Astrocyte of the cerebellum (primary cell): ENCODE data around the gene DMC1.

Source experiments
- DNase-seq: peaks from one replicate; pipeline ENCODE4 v3.0.0-alpha.2; 2011; ENCODE audit warnings: low read depth
- H3K4me3 ChIP-seq: 2 replicates; pipeline ENCODE4 v1.5.1; 2011; ENCODE audit warnings: mild to moderate bottlenecking, low read depth, low read length, moderate library complexity
- in situ Hi-C: cut with HindIII; loops from 2 replicates; pipeline ENCODE4 v1.10.0; 2017; ENCODE audit warnings: low sequenced_read_pairs
- TF ChIP-seq, protein P1 (sequence below): IDR thresholded peaks from 2 replicates; pipeline ENCODE4 v1.5.1; 2012; ENCODE audit warnings: low read length, low read depth, moderate library complexity, mild to moderate bottlenecking; ENCODE audit errors: missing control alignments

The DMC1 gene

DNA sequence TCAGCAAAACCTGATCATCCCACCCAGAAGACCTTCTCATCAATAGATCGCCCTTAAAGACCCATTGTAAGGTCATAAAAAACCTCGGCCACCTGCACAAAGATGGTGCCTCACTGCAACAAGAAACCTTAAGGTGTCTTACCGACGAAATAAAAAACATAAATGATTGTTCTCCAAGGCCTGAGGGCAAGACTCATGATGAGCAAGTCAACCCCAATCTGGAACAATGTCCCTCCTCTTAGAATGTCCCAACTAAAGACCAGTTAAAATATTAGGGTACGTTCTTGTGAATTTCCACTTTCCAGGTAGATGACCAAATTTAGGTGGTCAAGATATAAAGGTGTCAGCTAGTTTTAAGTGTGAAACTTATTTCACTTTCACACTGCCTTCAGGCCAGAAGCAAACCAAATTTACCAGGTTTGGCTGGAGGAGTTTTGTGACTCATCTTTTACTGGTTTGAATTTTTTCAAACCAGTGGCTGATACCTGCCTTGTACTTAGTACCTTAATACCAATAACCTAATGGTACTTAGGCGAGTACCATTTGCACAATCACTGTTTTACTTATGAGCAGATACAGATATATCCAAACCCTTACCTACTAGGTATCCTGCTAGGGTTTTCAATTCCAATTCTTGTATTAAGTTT lies 87.2 kb downstream of the DMC1 start:
- no peak for DNase-seq
- H3K4me3 ChIP-seq: no peak overlapping the region
- in situ Hi-C loops: no loop called here
- TF ChIP-seq, protein P1, sequence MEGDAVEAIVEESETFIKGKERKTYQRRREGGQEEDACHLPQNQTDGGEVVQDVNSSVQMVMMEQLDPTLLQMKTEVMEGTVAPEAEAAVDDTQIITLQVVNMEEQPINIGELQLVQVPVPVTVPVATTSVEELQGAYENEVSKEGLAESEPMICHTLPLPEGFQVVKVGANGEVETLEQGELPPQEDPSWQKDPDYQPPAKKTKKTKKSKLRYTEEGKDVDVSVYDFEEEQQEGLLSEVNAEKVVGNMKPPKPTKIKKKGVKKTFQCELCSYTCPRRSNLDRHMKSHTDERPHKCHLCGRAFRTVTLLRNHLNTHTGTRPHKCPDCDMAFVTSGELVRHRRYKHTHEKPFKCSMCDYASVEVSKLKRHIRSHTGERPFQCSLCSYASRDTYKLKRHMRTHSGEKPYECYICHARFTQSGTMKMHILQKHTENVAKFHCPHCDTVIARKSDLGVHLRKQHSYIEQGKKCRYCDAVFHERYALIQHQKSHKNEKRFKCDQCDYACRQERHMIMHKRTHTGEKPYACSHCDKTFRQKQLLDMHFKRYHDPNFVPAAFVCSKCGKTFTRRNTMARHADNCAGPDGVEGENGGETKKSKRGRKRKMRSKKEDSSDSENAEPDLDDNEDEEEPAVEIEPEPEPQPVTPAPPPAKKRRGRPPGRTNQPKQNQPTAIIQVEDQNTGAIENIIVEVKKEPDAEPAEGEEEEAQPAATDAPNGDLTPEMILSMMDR: no peak

DNA sequence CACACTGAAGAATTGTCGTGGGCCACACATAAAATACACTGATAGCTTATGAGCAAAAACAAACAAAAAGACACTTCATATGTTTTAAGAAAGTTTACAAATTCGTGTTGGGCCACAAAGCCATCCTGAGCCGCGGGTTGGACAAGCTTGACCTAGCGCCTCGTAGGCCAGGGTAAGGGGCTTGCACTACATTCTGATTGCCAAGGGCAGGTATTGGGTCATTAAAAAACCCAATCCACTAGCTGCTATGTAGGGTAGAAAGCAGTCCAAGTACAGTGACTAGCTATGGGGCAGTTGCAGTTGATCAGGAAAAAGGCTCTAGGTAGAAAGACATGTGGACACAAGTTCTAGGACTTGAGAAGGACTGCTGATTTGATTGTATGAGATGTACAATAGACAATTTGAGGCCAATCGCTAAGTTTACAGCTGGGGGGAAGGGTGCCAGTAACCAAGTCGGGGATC lies 88.1 kb downstream of the DMC1 start:
- H3K4me3 ChIP-seq: no peak overlapping the region
- in situ Hi-C loops: no loop called here
- no peak for DNase-seq
- TF ChIP-seq, protein P1: no peak

DNA sequence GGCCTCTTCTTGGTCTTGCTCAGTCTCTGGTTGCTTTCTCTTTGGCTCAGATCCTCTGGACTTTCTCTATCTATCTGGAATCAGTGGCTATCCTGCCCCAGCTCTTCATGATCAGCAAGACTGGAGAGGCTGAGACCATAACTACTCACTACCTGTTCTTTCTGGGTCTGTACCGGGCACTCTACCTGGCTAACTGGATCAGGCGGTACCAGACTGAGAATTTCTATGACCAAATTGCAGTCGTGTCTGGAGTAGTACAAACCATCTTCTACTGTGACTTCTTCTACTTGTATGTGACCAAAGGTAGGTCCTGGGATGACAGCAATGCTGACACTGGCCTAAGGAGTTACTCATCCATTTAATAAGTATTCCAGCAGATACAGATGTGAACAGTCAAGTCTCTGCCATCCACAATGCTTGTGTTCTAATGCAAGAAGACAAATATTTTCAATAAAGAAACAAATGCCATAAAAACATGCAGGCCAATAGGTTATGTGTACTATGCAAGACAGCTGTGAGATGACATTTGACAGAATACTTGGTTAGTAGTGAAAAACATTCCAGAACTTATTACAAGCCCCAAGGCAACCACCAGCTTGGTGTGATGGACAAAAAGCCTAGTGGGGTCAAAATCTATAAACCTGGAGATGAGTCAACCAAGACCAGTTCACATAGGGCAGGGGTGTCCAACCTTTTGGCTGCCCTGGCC lies 88.7 kb downstream of the DMC1 start:
- no peak for DNase-seq
- in situ Hi-C loops: no loop called here
- no peak overlapping the region for H3K4me3 ChIP-seq
- TF ChIP-seq, protein P1: no peak

DNA sequence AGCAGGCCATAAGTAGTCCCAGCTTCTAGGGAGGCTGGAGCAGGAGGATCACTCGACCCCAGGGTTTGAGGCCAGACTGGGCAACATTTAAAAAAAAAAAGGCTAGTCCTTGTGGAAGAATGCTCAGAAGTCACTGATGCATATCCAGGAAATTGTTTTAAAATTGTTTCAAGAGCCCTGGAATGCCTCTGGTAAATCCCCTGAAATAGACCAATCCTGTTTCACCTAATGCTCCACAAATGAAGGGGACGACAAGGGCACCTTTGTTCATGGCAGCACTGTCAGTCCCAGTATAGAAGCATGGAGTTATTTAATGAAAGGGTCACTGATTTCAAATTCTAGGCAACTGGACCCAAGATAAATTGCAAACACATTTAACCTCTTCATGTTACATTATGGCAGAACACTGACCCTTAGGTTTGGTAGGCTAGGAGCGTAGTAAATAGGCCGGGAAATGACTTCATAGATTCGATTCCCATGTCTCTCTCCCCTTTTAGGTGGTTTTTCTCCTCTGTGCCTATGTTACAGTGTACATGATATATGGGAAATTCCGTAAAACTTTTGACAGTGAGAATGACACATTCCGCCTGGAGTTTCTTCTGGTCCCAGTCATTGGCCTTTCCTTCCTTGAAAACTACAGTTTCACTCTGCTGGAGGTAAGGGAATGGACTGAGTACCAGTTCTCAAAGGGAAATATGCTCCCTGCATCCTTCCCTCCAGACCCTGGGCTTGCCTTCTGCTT lies 90.7 kb downstream of the DMC1 start:
- H3K4me3 ChIP-seq: no peak overlapping the region
- TF ChIP-seq, protein P1: no peak
- no peak for DNase-seq
- in situ Hi-C loops: no loop called here

GRCh38 chr22:38477585-38477984 lies 92.4 kb downstream of the DMC1 start:
- in situ Hi-C loops: no loop called here
- TF ChIP-seq, protein P1: no peak
- no peak overlapping the region for H3K4me3 ChIP-seq
- no peak for DNase-seq

DNA sequence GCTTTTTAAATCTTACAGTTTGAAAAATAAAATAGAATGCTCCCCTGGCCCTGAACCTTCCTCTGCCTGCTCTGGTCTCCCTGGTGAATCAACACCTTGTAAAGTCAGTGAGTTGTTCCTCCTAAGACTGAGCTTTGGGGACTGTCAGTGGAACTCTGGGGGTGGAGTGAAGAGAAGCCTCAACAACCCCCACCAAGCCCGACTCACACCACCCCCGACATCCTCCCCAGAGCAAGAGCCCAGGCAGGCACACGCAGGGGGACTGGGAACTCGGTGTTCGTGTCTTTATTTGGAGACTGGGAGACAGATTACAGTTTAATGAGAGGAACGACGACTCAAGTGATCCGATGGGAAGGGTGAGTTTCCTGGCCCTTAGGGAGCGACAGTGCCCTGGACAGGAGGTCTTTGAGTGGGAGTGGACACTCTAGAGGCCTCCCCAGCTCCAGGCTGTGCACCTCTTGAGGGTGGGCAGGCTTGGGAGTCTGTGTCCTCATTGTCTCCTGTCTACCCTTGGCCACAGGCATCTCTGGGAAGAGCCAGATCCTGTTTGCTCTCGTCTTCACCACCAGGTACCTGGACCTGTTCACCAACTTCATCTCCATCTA lies 95.9 kb downstream of the DMC1 start:
- no peak for DNase-seq
- no peak overlapping the region for H3K4me3 ChIP-seq
- in situ Hi-C loops: no loop called here
- TF ChIP-seq, protein P1: no peak
